PC-3 (cell line): ENCODE data around the gene SLC6A6. TPM values are rescaled to one million over a fixed set of nuclear protein-coding genes. Genes with fewer than 3 reads are reported as not detected.

Experiments
- ATAC-seq: fragments of 200-7000 bp; cut with Tn5 transposase; 2 replicates; pipeline ENCODE4 v1.9.1; 2020; ENCODE audit warnings: mild to moderate bottlenecking, moderate library complexity
- BruUV-seq: library from RNA; stranded (reverse); fragments of 400-500 nt; replicated peaks from 2 replicates; lab custom pipeline; 2021; lab: Mats Ljungman, UMichigan
- CTCF ChIA-PET: fragments of 300-600 bp; sonication (Branson Sonifier 250); formaldehyde crosslinking; loops from one replicate; lab custom pipeline; 2022; ENCODE audit warnings: antibody characterized with exemption; lab: Charles Lee
- POLR2A ChIA-PET: fragments of 300-600 bp; sonication (Branson Sonifier 250); formaldehyde crosslinking; loops from one replicate; lab custom pipeline; 2022; ENCODE audit warnings: antibody characterized with exemption; ENCODE audit not compliant: unreplicated experiment; lab: Charles Lee
- DNase-seq: peaks from one replicate; pipeline ENCODE4 v3.0.0-alpha.2; 2015
- H2AFZ ChIP-seq: fragments of 300-600 bp; sonication (generic); 2 replicates; pipeline ENCODE4 v1.6.0; 2016; ENCODE audit warnings: antibody characterized with exemption, low read length
- H3F3A ChIP-seq: fragments of 300-600 bp; sonication (generic); one replicate; pipeline ENCODE4 v1.6.0; 2017; ENCODE audit warnings: antibody characterized with exemption, low read length, control low read depth, mild to moderate bottlenecking; ENCODE audit not compliant: unreplicated experiment
- H3K27ac ChIP-seq: fragments of 300-600 bp; sonication (generic); 2 replicates; pipeline ENCODE4 v1.5.1; 2016; ENCODE audit warnings: mild to moderate bottlenecking, low read length
- H3K27me3 ChIP-seq: fragments of 300-600 bp; sonication (generic); 2 replicates; pipeline ENCODE4 v1.6.1; 2016; ENCODE audit warnings: low read length, mixed read lengths
- H3K36me3 ChIP-seq: fragments of 300-600 bp; sonication (generic); 2 replicates; pipeline ENCODE4 v1.6.1; 2016; ENCODE audit warnings: low read depth, mixed run types, low read length, mixed read lengths
- H3K4me1 ChIP-seq: fragments of 300-600 bp; sonication (generic); 2 replicates; pipeline ENCODE4 v1.5.1; 2016; ENCODE audit warnings: low read length; ENCODE audit not compliant: insufficient read depth
- H3K4me2 ChIP-seq: fragments of 300-600 bp; sonication (generic); 2 replicates; pipeline ENCODE4 v1.6.0; 2016; ENCODE audit warnings: low read length
- H3K4me3 ChIP-seq: fragments of 300-600 bp; sonication (generic); 2 replicates; pipeline ENCODE4 v1.5.1; 2016; ENCODE audit warnings: mild to moderate bottlenecking, low read length, mixed read lengths
- H3K79me2 ChIP-seq: fragments of 300-600 bp; sonication (generic); 2 replicates; pipeline ENCODE4 v1.6.1; 2017; ENCODE audit warnings: low read length, mixed read lengths
- H3K9ac ChIP-seq: fragments of 300-600 bp; sonication (generic); 2 replicates; pipeline ENCODE4 v1.6.0; 2016; ENCODE audit warnings: mild to moderate bottlenecking, low read length
- H3K9me2 ChIP-seq: fragments of 300-600 bp; sonication (generic); replicated peaks from 2 replicates; pipeline ENCODE4 v1.6.1; 2016; ENCODE audit warnings: mixed run types, low read length, mixed read lengths
- H3K9me3 ChIP-seq: fragments of 300-600 bp; sonication (generic); 2 replicates; pipeline ENCODE4 v1.6.1; 2016; ENCODE audit warnings: low read length, mixed read lengths
- H4K20me1 ChIP-seq: fragments of 300-600 bp; sonication (generic); 2 replicates; pipeline ENCODE4 v1.6.1; 2016; ENCODE audit warnings: low read length, mixed read lengths
- EZH2 ChIP-seq: fragments of 300-600 bp; sonication (generic); IDR thresholded peaks from one replicate; pipeline ENCODE4 v1.6.1; 2017; ENCODE audit warnings: antibody characterized with exemption, mild to moderate bottlenecking, low read length; ENCODE audit not compliant: unreplicated experiment
- EZH2phosphoT487 ChIP-seq: fragments of 300-600 bp; sonication (generic); IDR thresholded peaks from 2 replicates; pipeline ENCODE4 v1.6.1; 2018; ENCODE audit warnings: mild to moderate bottlenecking, antibody characterized with exemption, low read length, borderline replicate concordance
- intact Hi-C: fragments of 100-400 bp; cut with micrococcal nuclease; formaldehyde crosslinking; loops from 2 replicates; pipeline ENCODE4 v1.9.0; 2023
- total RNA-seq: library from RNA; depleted of rRNA; stranded (reverse); fragments of >200 nt; gene quantifications from 2 replicates; pipeline ENCODE4 v1.2.3, GENCODE V29; 2014
- TF ChIP-seq, protein P1 (sequence below): fragments of 300-600 bp; sonication (generic); conservative IDR thresholded peaks from 2 replicates; pipeline ENCODE4 v1.5.1; 2017; ENCODE audit warnings: antibody characterized with exemption, low read depth, mild to moderate bottlenecking, low read length

Gene SLC6A6
- total RNA-seq, 1 experiment from 2014 or later = 28.1 TPM

DNA sequence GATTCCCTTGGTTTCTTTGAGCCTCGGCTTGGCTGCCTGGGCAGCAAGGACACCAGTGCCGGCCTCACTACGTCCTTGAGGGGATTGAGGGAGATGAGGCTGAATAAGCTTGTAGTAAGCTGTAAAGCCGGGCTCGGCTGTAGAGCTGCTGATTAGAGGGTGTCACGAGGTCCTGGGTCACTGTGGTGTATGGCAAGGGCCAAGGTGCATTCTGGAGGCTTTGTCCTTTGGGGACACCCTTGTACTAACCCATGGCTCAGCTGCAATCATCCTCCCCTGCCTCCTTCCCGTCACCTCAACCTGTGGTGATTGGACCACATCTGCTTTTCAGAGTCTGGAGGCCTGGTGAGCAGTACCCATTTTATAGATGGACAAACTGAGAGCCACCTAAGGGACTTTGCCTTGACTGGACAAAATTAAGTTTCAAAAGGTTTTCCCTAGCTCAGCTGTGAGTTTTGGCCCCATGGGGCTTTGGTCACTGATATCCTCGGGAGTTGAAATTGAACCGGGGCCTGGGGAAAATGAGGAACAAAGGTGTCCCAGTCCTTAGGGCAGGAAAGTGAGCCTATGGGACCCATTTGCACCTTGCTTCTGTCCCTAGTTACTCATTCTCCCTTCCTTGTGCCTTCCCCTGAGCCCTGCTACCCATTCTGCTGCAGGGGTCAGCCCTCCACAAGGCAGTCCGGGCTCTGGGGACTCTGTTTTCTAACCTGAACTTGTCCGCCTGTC lies 2.4 kb downstream of the SLC6A6 start:
- peaks cover 38% of the 10 kb centered on the region for H3K4me1 ChIP-seq
- H3K9me2 ChIP-seq = no peaks in the 10 kb centered on the region
- DNase-seq (no peak), ATAC-seq (no peak)
- POLR2A ChIA-PET = no interaction called here
- CTCF ChIA-PET = interaction anchor here (0.7 kb wide), 1 partner anchor 148 kb away, joined by 4 read pairs; no protein-coding TSS in a partner anchor
- peaks cover 22% of the 10 kb centered on the region for H4K20me1 ChIP-seq
- no peaks in the 10 kb centered on the region for H3K36me3 ChIP-seq
- H3F3A ChIP-seq = no peaks in the 10 kb centered on the region
- H3K9ac ChIP-seq = no peak overlapping the region
- H3K4me2 ChIP-seq = peak overlapping the region; percentile 96
- H3K27me3 ChIP-seq = no peaks in the 10 kb centered on the region
- no peak overlapping the region for H2AFZ ChIP-seq
- intact Hi-C loops = no loop called here
- H3K9me3 ChIP-seq = no peaks in the 10 kb centered on the region
- TF ChIP-seq EZH2phosphoT487 (no peak), EZH2 (no peak)
- TF ChIP-seq, protein P1, sequence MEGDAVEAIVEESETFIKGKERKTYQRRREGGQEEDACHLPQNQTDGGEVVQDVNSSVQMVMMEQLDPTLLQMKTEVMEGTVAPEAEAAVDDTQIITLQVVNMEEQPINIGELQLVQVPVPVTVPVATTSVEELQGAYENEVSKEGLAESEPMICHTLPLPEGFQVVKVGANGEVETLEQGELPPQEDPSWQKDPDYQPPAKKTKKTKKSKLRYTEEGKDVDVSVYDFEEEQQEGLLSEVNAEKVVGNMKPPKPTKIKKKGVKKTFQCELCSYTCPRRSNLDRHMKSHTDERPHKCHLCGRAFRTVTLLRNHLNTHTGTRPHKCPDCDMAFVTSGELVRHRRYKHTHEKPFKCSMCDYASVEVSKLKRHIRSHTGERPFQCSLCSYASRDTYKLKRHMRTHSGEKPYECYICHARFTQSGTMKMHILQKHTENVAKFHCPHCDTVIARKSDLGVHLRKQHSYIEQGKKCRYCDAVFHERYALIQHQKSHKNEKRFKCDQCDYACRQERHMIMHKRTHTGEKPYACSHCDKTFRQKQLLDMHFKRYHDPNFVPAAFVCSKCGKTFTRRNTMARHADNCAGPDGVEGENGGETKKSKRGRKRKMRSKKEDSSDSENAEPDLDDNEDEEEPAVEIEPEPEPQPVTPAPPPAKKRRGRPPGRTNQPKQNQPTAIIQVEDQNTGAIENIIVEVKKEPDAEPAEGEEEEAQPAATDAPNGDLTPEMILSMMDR = no peak
- H3K4me3 ChIP-seq = peak overlapping the region; percentile 95; the same call in 1 of the 2 replicates
- H3K27ac ChIP-seq = no peak overlapping the region
- peaks cover 70% of the 10 kb centered on the region for H3K79me2 ChIP-seq
- BruUV-seq = no TSS peak

DNA sequence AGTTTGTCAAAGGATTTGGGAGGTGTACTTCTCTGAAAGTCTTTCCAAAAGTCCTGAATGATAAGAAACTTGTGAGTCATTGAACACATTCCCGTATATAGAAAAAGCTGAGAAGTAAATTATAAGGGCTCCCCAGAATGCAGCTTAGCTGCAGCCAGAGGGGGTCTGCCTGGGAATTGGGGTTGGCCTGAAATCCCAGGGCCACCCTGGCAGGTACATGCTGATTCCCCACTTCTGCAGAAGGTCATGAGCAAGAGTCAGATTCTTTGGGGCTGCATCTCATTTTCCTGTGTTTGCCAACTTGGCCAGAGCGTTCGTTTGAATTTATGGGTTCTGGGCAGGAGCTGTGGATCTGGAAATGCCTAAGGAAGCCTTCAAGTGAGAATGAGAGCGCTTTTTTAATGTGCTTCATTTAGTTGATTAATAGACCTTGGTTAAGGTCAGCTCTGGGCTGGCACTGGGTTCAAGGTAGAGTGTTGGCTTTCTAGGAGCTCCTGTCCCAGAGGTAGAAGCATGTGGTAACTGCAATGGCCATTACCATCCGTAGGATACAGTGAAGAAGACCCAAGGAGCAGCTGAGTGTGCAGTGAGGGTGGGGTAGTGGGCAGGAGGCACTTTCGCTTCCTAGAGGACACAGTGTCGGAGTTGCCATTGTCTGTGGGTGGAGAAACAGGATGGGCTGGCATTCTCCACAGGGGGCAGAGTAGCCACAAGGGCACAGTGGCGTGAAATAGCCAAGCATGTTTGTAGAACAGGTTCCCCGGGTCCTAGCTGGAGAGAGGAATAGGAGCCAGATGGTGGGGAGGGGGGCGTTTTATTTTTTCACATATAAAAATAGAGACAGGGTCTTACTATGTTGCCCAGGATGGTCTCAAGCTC lies 3.2 kb downstream of the SLC6A6 start:
- ChIA-PET POLR2A (no interaction called here), CTCF (interaction anchor here (0.7 kb wide), 1 partner anchor 149 kb away, joined by 4 read pairs; no protein-coding TSS in a partner anchor)
- TF ChIP-seq EZH2 (no peak), EZH2phosphoT487 (no peak)
- TF ChIP-seq, protein P1 = no peak; the same call in 1 of the 2 replicates
- no peaks in the 10 kb centered on the region for H3K27me3 ChIP-seq
- ATAC-seq (no peak), DNase-seq (peak; percentile 37)
- peaks cover 77% of the 10 kb centered on the region for H3K79me2 ChIP-seq
- peak overlapping the region; percentile 96 for H3K4me2 ChIP-seq
- no peak overlapping the region for H3K27ac ChIP-seq
- intact Hi-C loops = no loop called here
- no peak overlapping the region; the same call in 1 of the 2 replicates for H3K4me3 ChIP-seq
- BruUV-seq = no TSS peak
- peaks cover 22% of the 10 kb centered on the region for H4K20me1 ChIP-seq
- H3K36me3 ChIP-seq = no peaks in the 10 kb centered on the region
- H3K9me2 ChIP-seq = no peaks in the 10 kb centered on the region
- no peaks in the 10 kb centered on the region for H3F3A ChIP-seq
- no peak overlapping the region for H3K9ac ChIP-seq
- peaks cover 46% of the 10 kb centered on the region for H3K4me1 ChIP-seq
- H3K9me3 ChIP-seq = no peaks in the 10 kb centered on the region
- no peak overlapping the region for H2AFZ ChIP-seq
